HepG2 (cell line): ENCODE data around the gene CDK11A. TPM values are rescaled to one million over a fixed set of nuclear protein-coding genes. Genes with fewer than 3 reads are reported as not detected.

ENCODE experiments used
- CREB1 ChIP-seq, 2 experiments: fragments of 450-650 bp in 1 of 2; IDR thresholded peaks; 2 replicates each; pipeline ENCODE4 v1.6.1; 2016 to 2017; ENCODE audit warnings: control low read depth in 1 of 2, mild to moderate bottlenecking in 1 of 2, missing compliant biosample characterization in 1 of 2, missing genetic modification characterization in 1 of 2
- CREB3 ChIP-seq: sonication (generic); formaldehyde crosslinking; IDR thresholded peaks from 2 replicates; pipeline ENCODE4 v1.5.0; 2020; ENCODE audit warnings: missing genetic modification reagents
- DNMT3B ChIP-seq: conservative IDR thresholded peaks from 2 replicates; pipeline ENCODE4 v1.6.1; 2016; ENCODE audit warnings: missing biosample characterization, control low read depth
- FOXA3 ChIP-seq: IDR thresholded peaks from 2 replicates; pipeline ENCODE4 v1.6.1; 2016; ENCODE audit warnings: missing genetic modification reagents, missing compliant biosample characterization
- GTF3A ChIP-seq: sonication (generic); formaldehyde crosslinking; conservative IDR thresholded peaks from 2 replicates; pipeline ENCODE4 v1.4.0; 2020; ENCODE audit warnings: mild to moderate bottlenecking, missing genetic modification reagents
- HNRNPUL1 ChIP-seq: fragments of 200-400 bp; formaldehyde crosslinking; IDR thresholded peaks from 2 replicates; pipeline ENCODE4 v1.6.1; 2017; ENCODE audit warnings: low read depth, mild to moderate bottlenecking, low read length, moderate library complexity
- JDP2 ChIP-seq: sonication (generic); formaldehyde crosslinking; IDR thresholded peaks from 2 replicates; pipeline ENCODE4 v1.8.1; 2022; ENCODE audit warnings: missing genetic modification reagents, borderline replicate concordance
- KDM2A ChIP-seq: sonication (generic); formaldehyde crosslinking; IDR thresholded peaks from 2 replicates; pipeline ENCODE4 v1.4.0; 2020; ENCODE audit warnings: low read depth, missing genetic modification reagents, borderline replicate concordance
- KLF15 ChIP-seq: sonication (generic); formaldehyde crosslinking; IDR thresholded peaks from 2 replicates; pipeline ENCODE4 v1.8.1; 2023; ENCODE audit warnings: borderline replicate concordance, mild to moderate bottlenecking, inconsistent platforms, missing genetic modification reagents, mixed read lengths
- MAF1 ChIP-seq: sonication (generic); formaldehyde crosslinking; IDR thresholded peaks from 2 replicates; pipeline ENCODE4 v1.5.0; 2020; ENCODE audit warnings: missing genetic modification reagents, borderline replicate concordance
- MBNL3 ChIP-seq: fragments of 250-450 bp; sonication (Bioruptor Pico); conservative IDR thresholded peaks from 2 replicates; pipeline ENCODE4 v1.8.0; 2022; ENCODE audit warnings: mild to moderate bottlenecking, inconsistent platforms
- MXD3 ChIP-seq: IDR thresholded peaks from 2 replicates; pipeline ENCODE4 v1.6.1; 2016; ENCODE audit warnings: mild to moderate bottlenecking, missing biosample characterization, missing genetic modification reagents
- PHB2 ChIP-seq: fragments of 450-650 bp; IDR thresholded peaks from 2 replicates; pipeline ENCODE4 v1.6.1; 2018; ENCODE audit not compliant: partially characterized antibody
- PPARG ChIP-seq: conservative IDR thresholded peaks from 2 replicates; pipeline ENCODE4 v1.6.1; 2016; ENCODE audit warnings: missing biosample characterization, missing genetic modification reagents
- RCOR2 ChIP-seq: IDR thresholded peaks from 2 replicates; pipeline ENCODE4 v1.6.1; 2016; ENCODE audit warnings: missing biosample characterization, missing genetic modification reagents
- RFXANK ChIP-seq: IDR thresholded peaks from 2 replicates; pipeline ENCODE4 v1.6.1; 2016
- SRSF1 ChIP-seq: fragments of 200-400 bp; formaldehyde crosslinking; optimal IDR thresholded peaks from 2 replicates; pipeline ENCODE3; 2017; ENCODE audit warnings: mild to moderate bottlenecking, low read depth, low read length, moderate library complexity
- TGIF2 ChIP-seq: IDR thresholded peaks from 2 replicates; pipeline ENCODE4 v1.6.1; 2016; ENCODE audit warnings: control low read depth, missing compliant biosample characterization
- THAP11 ChIP-seq: IDR thresholded peaks from 2 replicates; pipeline ENCODE4 v1.6.1; 2016; ENCODE audit warnings: missing biosample characterization, missing genetic modification reagents
- ZFP1 ChIP-seq: IDR thresholded peaks from 2 replicates; pipeline ENCODE4 v1.6.1; 2016
- ZFP90 ChIP-seq: sonication (generic); formaldehyde crosslinking; IDR thresholded peaks from 2 replicates; pipeline ENCODE4 v1.8.0; 2022; ENCODE audit warnings: missing genetic modification reagents, mild to moderate bottlenecking, inconsistent platforms, borderline replicate concordance
- ZFX ChIP-seq: sonication (generic); formaldehyde crosslinking; IDR thresholded peaks from 2 replicates; pipeline ENCODE4 v1.4.0; 2020; ENCODE audit warnings: mild to moderate bottlenecking, low read depth, missing genetic modification reagents, moderate library complexity
- ZKSCAN8 ChIP-seq: IDR thresholded peaks from 2 replicates; pipeline ENCODE4 v1.6.1; 2016; ENCODE audit warnings: borderline replicate concordance, missing genetic modification reagents, missing compliant biosample characterization
- ZMAT5 ChIP-seq: sonication (generic); formaldehyde crosslinking; IDR thresholded peaks from 2 replicates; pipeline ENCODE4 v1.5.0; 2020; ENCODE audit warnings: mild to moderate bottlenecking, low read depth, missing genetic modification reagents, borderline replicate concordance
- ZNF205 ChIP-seq: IDR thresholded peaks from 2 replicates; pipeline ENCODE4 v1.6.1; 2018; ENCODE audit warnings: missing biosample characterization, missing genetic modification reagents
- ZNF263 ChIP-seq: sonication (generic); formaldehyde crosslinking; IDR thresholded peaks from 2 replicates; pipeline ENCODE4 v1.4.0; 2020; ENCODE audit warnings: missing genetic modification reagents
- ZNF282 ChIP-seq: fragments of 450-650 bp; IDR thresholded peaks from 2 replicates; pipeline ENCODE4 v1.6.1; 2018; ENCODE audit not compliant: partially characterized antibody
- ZNF331 ChIP-seq: sonication (generic); formaldehyde crosslinking; IDR thresholded peaks from 2 replicates; pipeline ENCODE4 v1.4.0; 2020; ENCODE audit warnings: missing genetic modification reagents
- ZNF530 ChIP-seq: sonication (generic); formaldehyde crosslinking; IDR thresholded peaks from 2 replicates; pipeline ENCODE4 v1.5.0; 2020; ENCODE audit warnings: low read depth, mild to moderate bottlenecking, missing genetic modification reagents
- ZSCAN5A ChIP-seq: sonication (generic); formaldehyde crosslinking; IDR thresholded peaks from 2 replicates; pipeline ENCODE4 v1.8.0; 2022; ENCODE audit warnings: mild to moderate bottlenecking, missing genetic modification reagents, borderline replicate concordance
- polyA plus RNA-seq, 8 experiments: library from polyadenylated mRNA; depleted of rRNA in 3 of 8; stranded (reverse) in 7 of 8; unstranded in 1 of 8; fragments of >200 nt; fragmentation: Illumina TruSeq in 4 of 8; extraction: Trizol in 4 of 8; gene quantifications; 2 replicates each; pipeline versions ENCODE4 v1.2.1 to v1.2.3, GENCODE V29; 2011 to 2016; ENCODE audit warnings: low read depth in 4 of 8, missing spikeins in 1 of 8, mixed read lengths in 1 of 8; ENCODE audit not compliant: insufficient read depth in 1 of 8
- total RNA-seq, 5 experiments: library from RNA; depleted of rRNA; stranded (reverse); fragments of >200 nt; fragmentation: Illumina TruSeq; extraction: Trizol; gene quantifications; 2 replicates each; pipeline ENCODE4 v1.2.3, GENCODE V29; 2016; ENCODE audit warnings: low read depth in 1 of 5

Gene CDK11A
- total and polyA plus RNA-seq, 2 of the 13 experiments (the other 11 are each of a cell fraction or from before 2014, with no cell fraction given), result 11.2 to 17.9 TPM

GRCh38 chr1:1678581-1679380 lies 45.4 kb downstream of the CDK11A start (continued):
- TF ChIP-seq TGIF2 (CRISPR knock-in tag) (no peak), PHB2 (no peak), PPARG (CRISPR knock-in tag) (peak; percentile 50; the same call in 1 of the 2 replicates), ZMAT5 (no peak), CREB1 (IDR thresholded peaks at IDR 0.05) (no peak), CREB1 (CRISPR knock-in tag; IDR thresholded peaks at IDR 0.05) (peak; percentile 76), SRSF1 (no peak), ZFX (CRISPR knock-in tag) (peak; percentile 99), ZFP1 (CRISPR knock-in tag) (no peak), ZFP90 (CRISPR knock-in tag) (no peak; the same call in 1 of the 2 replicates), HNRNPUL1 (no peak), FOXA3 (CRISPR knock-in tag) (peak; percentile 23; the same call in 1 of the 2 replicates), DNMT3B (CRISPR knock-in tag) (no peak), ZNF263 (CRISPR knock-in tag) (no peak; the same call in 1 of the 2 replicates), CREB3 (no peak), ZNF205 (CRISPR knock-in tag) (peak; percentile 68; the same call in 1 of the 2 replicates), ZKSCAN8 (no peak), RFXANK (no peak), JDP2 (CRISPR knock-in tag) (no peak), ZNF331 (CRISPR knock-in tag) (peak; percentile 71; the same call in 1 of the 2 replicates), THAP11 (CRISPR knock-in tag) (peak; percentile 72), RCOR2 (CRISPR knock-in tag) (peak; percentile 40; the same call in 1 of the 2 replicates), GTF3A (CRISPR knock-in tag) (0 out of 2 replicates have a peak, but pooled peaks have one; percentile 62), ZSCAN5A (no peak), KLF15 (CRISPR knock-in tag) (0 out of 2 replicates have a peak, but pooled peaks have one; percentile 50), MBNL3 (CRISPR knock-in tag) (no peak), ZNF530 (CRISPR knock-in tag) (no peak), KDM2A (CRISPR knock-in tag) (peak; percentile 65; the same call in 1 of the 2 replicates), ZNF282 (no peak), MAF1 (no peak), MXD3 (CRISPR knock-in tag) (0 out of 2 replicates have a peak, but pooled peaks have one; percentile 34)
